ENCODE measurements around the gene FGF13. TPM values are rescaled to one million over a fixed set of nuclear protein-coding genes. Genes with fewer than 3 reads are reported as not detected.

FGF13 gene
- polyA plus RNA-seq (ENCODE audit: insufficient read length in 12 of 12): 100 to 1,000 TPM in 3 of 12 donors, 10 to 100 TPM in 8, not detected in 1; 39.2 to 113 (median 90.2) TPM
- long read RNA-seq, donor 1, full-length matches to known transcripts: 3 of 8 reads
- long read RNA-seq, donor 1, partial matches to known transcripts: 5 of 8 reads
- long read RNA-seq, donor 1, other reads (novel, unspliced or antisense): 0 of 8 reads
- long read RNA-seq, donor 2, full-length matches to known transcripts: 7 of 26 reads
- long read RNA-seq, donor 2, partial matches to known transcripts: 19 of 26 reads
- long read RNA-seq, donor 2, other reads (novel, unspliced or antisense): 0 of 26 reads
- long read RNA-seq, donor 3, full-length matches to known transcripts: 1 of 11 reads
- long read RNA-seq, donor 3, partial matches to known transcripts: 10 of 11 reads
- long read RNA-seq, donor 3, other reads (novel, unspliced or antisense): 0 of 11 reads
- long read RNA-seq, donor 4, full-length matches to known transcripts: 1 of 1 reads
- long read RNA-seq, donor 4, partial matches to known transcripts: 0 of 1 reads
- long read RNA-seq, donor 4, other reads (novel, unspliced or antisense): 0 of 1 reads
- long read RNA-seq, donor 5, full-length matches to known transcripts: 12 of 49 reads
- long read RNA-seq, donor 5, partial matches to known transcripts: 37 of 49 reads
- long read RNA-seq, donor 5, other reads (novel, unspliced or antisense): 0 of 49 reads
- long read RNA-seq, donor 6, full-length matches to known transcripts: 6 of 6 reads
- long read RNA-seq, donor 6, partial matches to known transcripts: 0 of 6 reads
- long read RNA-seq, donor 6, other reads (novel, unspliced or antisense): 0 of 6 reads
- long read RNA-seq, donor 7, full-length matches to known transcripts: 4 of 4 reads
- long read RNA-seq, donor 7, partial matches to known transcripts: 0 of 4 reads
- long read RNA-seq, donor 7, other reads (novel, unspliced or antisense): 0 of 4 reads
- long read RNA-seq, donor 8, full-length matches to known transcripts: 4 of 29 reads
- long read RNA-seq, donor 8, partial matches to known transcripts: 25 of 29 reads
- long read RNA-seq, donor 8, other reads (novel, unspliced or antisense): 0 of 29 reads
- long read RNA-seq, donor 9, full-length matches to known transcripts: 3 of 8 reads
- long read RNA-seq, donor 9, partial matches to known transcripts: 5 of 8 reads
- long read RNA-seq, donor 9, other reads (novel, unspliced or antisense): 0 of 8 reads
- long read RNA-seq, donor 10, full-length matches to known transcripts: 8 of 31 reads
- long read RNA-seq, donor 10, partial matches to known transcripts: 23 of 31 reads
- long read RNA-seq, donor 10, other reads (novel, unspliced or antisense): 0 of 31 reads
- long read RNA-seq, donor 11, full-length matches to known transcripts: 8 of 20 reads
- long read RNA-seq, donor 11, partial matches to known transcripts: 12 of 20 reads
- long read RNA-seq, donor 11, other reads (novel, unspliced or antisense): 0 of 20 reads

DNA sequence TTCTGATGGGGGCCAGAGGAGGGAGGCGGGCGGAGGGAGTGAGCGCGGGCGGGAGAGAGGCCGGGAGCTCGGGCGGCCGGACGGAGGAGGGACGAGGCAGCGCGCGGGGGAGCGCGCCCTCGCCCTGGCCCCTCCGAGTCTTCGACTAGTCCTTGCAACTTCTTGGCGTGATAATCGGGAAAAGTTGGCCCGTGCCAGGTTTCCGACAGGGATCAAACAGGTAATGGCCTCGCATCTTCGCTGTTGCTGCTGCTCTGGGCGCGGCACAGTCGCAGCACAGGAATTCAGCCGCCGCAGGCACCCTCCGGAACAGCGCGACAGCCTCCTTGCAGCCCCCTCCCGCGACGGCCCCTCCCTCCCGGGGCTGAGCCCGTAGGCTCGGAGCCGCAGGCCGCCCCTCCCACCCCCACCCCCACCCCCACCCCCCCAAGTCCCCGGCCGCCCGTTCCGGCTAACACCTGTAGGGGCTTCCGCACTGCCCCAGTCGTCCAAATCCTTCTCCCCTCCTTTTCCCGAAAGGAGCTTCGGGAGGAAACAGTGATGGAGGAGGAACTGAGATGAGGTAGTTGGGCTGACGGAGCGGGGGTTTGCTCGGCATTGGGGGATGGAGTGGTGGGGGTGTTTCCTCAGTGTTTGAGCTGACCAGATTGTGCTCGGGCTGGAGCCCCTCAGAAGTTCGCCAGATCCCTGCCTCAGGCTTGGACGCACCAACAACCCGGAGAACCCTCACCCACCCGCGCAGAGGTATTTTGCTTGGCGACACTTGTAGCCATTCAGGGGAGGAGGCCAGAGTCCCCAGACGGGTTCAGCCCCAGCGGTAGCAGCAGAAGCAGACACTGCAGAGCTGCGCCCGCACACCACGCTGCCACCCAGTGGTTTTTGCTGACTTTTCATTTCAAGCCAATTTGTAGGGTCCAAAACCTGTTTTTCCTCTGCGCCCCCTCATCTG is at the start of gene FGF13:
Gene FGF13 (minus strand): TSS at position 319 of the 949 bp plus-strand sequence. CDS start 714 bp downstream, outside the sequence.
- DNase-seq: peak; percentile 61

DNA sequence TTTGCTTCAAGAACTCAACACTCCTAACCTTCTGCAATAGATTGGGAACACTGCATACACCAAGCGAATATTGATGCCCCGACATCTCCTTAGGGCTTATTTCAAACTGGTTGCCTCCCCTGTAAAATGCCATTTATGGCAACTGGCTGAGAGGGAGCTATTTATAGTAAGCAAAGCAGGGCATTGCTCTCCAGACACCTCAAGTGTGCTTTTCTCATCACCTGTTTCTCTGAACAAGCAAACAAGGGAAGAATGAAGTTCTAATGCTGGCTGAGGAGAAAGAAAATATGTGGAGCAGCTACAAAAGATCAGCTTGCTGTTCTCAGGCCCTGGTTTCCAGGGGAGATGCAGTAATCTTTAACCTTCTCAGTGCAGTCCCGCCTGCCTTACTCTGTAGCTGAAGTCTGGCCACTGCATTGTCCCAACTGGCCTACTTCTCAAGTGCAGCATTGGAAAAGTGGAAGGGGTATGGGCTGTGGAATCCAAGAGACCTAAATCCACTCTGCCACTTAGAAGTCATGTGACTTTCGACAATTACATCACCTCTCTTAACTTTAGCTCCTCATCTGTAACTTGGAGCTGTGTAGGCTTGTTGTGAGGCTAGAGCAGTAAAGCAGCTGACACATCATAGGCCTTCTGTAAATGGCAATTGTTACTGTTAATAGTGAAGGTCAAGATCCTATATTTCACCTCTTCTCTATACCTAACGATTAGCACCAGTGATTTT is 47.9 kb upstream of the FGF13 start:
- DNase-seq: no peak

GRCh38 chrX:138756234-138756633 is 44.7 kb upstream of the FGF13 start:
- peak; percentile 67 for DNase-seq

GRCh38 chrX:138754861-138755260 is 43.3 kb upstream of the FGF13 start:
- no peak for DNase-seq

DNA sequence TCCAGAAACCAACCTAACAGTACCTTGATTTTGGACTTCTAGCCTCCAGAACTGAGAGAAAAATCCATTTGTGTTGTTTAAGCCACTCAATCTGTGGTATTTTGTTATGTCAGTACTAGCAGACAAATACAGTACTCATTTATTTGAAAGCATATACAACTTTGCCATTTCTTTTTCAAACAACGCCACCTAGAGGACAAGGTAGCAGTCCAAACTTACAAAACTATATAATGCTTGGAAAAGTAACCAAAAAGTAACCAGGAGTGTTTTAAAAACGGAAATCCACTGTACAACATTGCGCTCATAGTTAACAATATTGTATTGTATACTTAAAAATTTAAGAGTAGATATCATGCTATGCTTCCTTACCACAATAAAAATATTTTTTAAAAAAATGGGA is 37.0 kb upstream of the FGF13 start:
- DNase-seq: peak; percentile 29

- DNase-seq: peak; percentile 75
These were observed 33.7 kb upstream of the FGF13 start for GRCh38 chrX:138745196-138745595.

- DNase-seq: no peak
These were observed 30.7 kb upstream of the FGF13 start for GRCh38 chrX:138742217-138742616.

DNA sequence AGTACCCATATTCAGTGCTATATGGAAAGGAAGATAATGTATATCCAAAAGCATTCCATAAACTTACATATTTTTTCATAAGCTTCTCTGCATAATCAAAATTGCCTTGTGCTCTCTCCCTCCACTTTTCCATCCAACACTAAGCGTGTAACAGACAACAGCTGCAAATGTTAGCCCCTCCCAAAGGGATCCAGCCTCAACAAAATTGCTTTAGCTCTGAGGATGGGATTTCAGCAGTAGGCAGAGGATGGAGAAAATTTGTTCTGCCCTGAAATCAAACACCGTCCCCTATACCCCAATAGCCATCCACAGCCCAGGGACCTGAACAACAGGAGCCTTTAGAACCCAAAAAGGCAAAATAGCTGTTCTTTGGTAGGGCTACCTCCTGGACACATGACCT is 28.8 kb upstream of the FGF13 start:
- no peak for DNase-seq

DNA sequence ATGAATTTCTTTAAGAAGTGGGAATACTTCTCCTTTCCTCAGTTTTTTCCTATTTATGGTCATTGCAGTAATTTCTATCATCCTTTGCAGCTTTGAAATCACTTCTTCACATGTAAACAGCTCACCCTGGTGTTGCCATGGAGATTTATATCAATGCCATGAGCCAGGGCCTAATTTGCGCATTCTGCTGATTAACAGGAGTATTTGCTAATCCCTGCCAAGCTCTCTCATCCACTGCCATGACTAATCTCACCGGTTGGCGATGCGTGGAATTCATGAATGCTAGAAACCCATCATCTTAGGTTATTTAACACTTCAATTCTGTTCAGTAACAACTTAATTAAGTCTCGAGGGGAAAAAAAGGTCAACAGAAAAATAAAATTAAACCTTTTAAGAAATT is 11.8 kb upstream of the FGF13 start:
- no peak for DNase-seq

- DNase-seq: peak; percentile 15
These were observed 7.9 kb upstream of the FGF13 start for GRCh38 chrX:138719396-138719795.

GRCh38 chrX:138718941-138719340 is 7.4 kb upstream of the FGF13 start:
- DNase-seq: peak; percentile 14

DNA sequence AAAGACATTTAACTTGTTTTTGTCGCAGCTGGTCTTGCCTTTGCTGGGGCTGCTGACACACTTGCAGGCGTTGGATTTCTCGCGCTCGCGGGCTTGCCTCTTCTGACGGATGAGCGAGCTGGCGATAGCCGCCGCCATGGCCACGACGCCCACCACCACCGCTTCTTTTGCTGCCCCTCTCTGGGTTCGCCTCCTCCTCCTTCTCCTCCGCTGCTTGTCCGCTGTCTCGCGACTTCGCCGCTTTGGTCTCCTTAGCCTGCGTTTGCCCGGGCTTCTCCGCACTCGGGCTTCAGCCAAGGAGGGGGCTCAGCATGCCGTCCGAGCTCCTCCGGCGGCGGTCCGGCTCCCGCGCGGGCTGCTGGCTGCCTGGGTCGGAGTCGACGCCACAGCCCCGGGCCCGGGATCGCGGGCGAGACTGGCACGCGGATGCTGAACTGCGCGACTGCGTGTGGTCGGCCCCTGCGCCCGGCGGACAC is 613 bp downstream of the FGF13 start:
- DNase-seq: peak; percentile 19

GRCh38 chrX:138709886-138710791 is 1.4 kb downstream of the FGF13 start:
- DNase-seq: peak; percentile 13

DNA sequence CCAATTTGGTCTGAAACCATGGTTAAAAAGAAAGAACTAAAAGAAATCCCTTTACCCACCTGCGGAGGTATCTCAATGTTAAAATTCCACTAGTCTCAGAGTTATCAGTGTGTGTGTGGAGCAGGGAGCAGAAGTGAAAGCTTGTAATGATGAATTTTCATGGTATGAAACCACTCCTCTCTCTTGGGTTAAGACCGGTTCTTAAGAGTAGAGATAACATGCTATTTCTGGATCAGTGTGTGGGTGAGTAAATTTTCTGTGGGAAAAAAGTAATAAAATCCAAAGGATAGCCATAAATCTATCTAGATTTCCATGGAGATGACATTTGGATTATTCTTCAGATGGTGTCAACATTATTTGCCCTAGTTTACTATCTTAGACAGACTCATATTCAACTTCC is 3.2 kb downstream of the FGF13 start:
- DNase-seq: no peak

- no peak for DNase-seq
These were observed 6.9 kb downstream of the FGF13 start for GRCh38 chrX:138704596-138704995.

- no peak for DNase-seq
These were observed 7.4 kb downstream of the FGF13 start for GRCh38 chrX:138704101-138704500.

DNA sequence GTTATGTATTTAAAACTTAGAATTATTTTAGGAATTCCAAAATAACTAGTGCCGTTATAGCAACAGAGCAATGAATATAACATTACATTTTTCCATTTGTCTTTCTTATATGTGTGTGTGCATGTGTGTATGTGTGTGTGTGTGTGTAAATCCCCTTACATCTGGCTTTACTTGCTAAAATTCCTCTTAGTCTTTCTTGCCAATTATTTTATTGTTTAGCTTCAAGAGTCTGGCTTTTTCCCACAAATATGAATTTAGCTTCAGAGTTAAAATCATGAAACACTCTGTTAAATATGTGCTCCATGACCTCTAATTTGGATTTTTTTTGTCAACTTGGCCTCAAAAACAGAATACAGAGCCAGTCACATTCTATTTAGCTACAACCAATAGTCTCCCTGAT is 18.9 kb downstream of the FGF13 start:
- DNase-seq: peak; percentile 57

DNA sequence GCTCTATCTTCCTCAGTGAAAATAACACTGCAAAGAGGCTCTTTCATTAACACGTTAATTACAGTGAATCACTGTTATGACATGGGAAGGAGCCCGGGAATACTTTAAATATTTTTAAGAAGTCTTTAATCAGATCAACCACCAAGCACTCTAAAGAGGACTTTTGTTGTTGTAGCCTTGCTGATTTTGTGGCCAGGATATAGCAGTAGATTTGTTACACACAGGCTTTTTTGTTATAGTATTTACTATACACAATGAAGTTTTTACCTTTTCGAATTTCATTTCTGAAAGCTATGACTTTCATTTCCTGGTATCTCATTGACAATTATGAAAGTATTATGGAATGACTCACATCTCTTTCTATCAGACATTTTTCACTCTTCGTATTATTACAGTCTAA is 20.3 kb downstream of the FGF13 start:
- no peak for DNase-seq

All from muscle of arm (tissue), 14 donors.